ENCODE data around the gene CXXC1. TPM values are rescaled to one million over a fixed set of nuclear protein-coding genes. Genes with fewer than 3 reads are reported as not detected.

CXXC1 gene
- total RNA-seq, 2 experiments from 2014 or later: 54.4 to 97.4 TPM

GRCh38 chr18:50268022-50268747 is 19.3 kb downstream of the CXXC1 start:
- TF ChIP-seq CTCF (conservative IDR thresholded peaks at IDR 0.05; ENCODE audit: low read length) (peak; percentile 74), EZH2phosphoT487 (IDR thresholded peaks at IDR 0.05; ENCODE audit: borderline replicate concordance, low read depth, low read length) (no peak)
- ChIA-PET POLR2A (interaction anchor here (0.7 kb wide), 1 partner anchor 569 kb away, joined by 3 read pairs; no protein-coding TSS in a partner anchor), CTCF (ENCODE audit: unreplicated experiment) (no interaction called here)
- Histone ChIP-seq H3K4me1 (ENCODE audit: insufficient read depth, low read length, poor library complexity, severe bottlenecking) (peaks cover 25% of the 10 kb centered on the region), H3K4me3 (ENCODE audit: low read depth, low read length, poor library complexity, severe bottlenecking) (peak overlapping the region; percentile 50), H3K79me2 (ENCODE audit: insufficient read depth, low read depth, low read length) (no peaks in the 10 kb centered on the region), H3K36me3 (ENCODE audit: insufficient read depth, low read length) (peaks cover 39% of the 10 kb centered on the region), H3K4me2 (ENCODE audit: low read length) (peak overlapping the region; percentile 51), H3K9me3 (ENCODE audit: low read length) (no peaks in the 10 kb centered on the region), H4K20me1 (ENCODE audit: insufficient read depth, low read length) (no peaks in the 10 kb centered on the region), H3K27ac (ENCODE audit: low read depth, low read length, poor library complexity, severe bottlenecking) (no peak overlapping the region), H2AFZ (ENCODE audit: low read length) (peak overlapping the region; percentile 33; the same call in 1 of the 2 replicates), H3K9me2 (ENCODE audit: insufficient read depth, low read length) (no peaks in the 10 kb centered on the region)
- peak; percentile 75 for DNase-seq (ENCODE audit: low spot score)
- intact Hi-C loops (cut with micrococcal nuclease; ENCODE audit: unreplicated experiment): loop anchor here (5.0 kb wide), 2 partner anchors 89 to 104 kb away; no protein-coding TSS in a partner anchor
- no TSS peak for BruUV-seq (replicated peaks)

GRCh38 chr18:50266248-50266704 is 21.2 kb downstream of the CXXC1 start, which contains the start of gene CFAP53:
Gene CFAP53 (minus strand): TSS chr18:50266495. CDS start chr18:50266404, 91 bp downstream.
- Histone ChIP-seq H3K9me3 (ENCODE audit: low read length) (no peaks in the 10 kb centered on the region), H3K4me2 (ENCODE audit: low read length) (peak within 1 kb of the TSS; percentile 94), H3K9me2 (ENCODE audit: insufficient read depth, low read length) (no peaks in the 10 kb centered on the region), H3K27ac (ENCODE audit: low read depth, low read length, poor library complexity, severe bottlenecking) (no peak within 1 kb of the TSS), H2AFZ (ENCODE audit: low read length) (peak within 1 kb of the TSS; percentile 91), H3K79me2 (ENCODE audit: insufficient read depth, low read depth, low read length) (no peaks in the 10 kb centered on the region), H3K36me3 (ENCODE audit: insufficient read depth, low read length) (peaks cover 20% of the 10 kb centered on the region), H3K4me1 (ENCODE audit: insufficient read depth, low read length, poor library complexity, severe bottlenecking) (peaks cover 25% of the 10 kb centered on the region), H3K4me3 (ENCODE audit: low read depth, low read length, poor library complexity, severe bottlenecking) (peak within 1 kb of the TSS; percentile 67), H4K20me1 (ENCODE audit: insufficient read depth, low read length) (no peaks in the 10 kb centered on the region)
- no TSS peak for BruUV-seq (replicated peaks)
- intact Hi-C loops (cut with micrococcal nuclease; ENCODE audit: unreplicated experiment): loop anchor here (1.0 to 5.0 kb wide), 3 partner anchors 15 to 106 kb away; partner anchors contain the start of gene MBD1
- CTCF ChIA-PET (ENCODE audit: unreplicated experiment): no interaction called here
- DNase-seq (ENCODE audit: low spot score): peak; percentile 85
- POLR2A ChIA-PET: no interaction called here
- no peak for TF ChIP-seq EZH2phosphoT487 (IDR thresholded peaks at IDR 0.05; ENCODE audit: borderline replicate concordance, low read depth, low read length)

- H3K9me2 ChIP-seq (ENCODE audit: insufficient read depth, low read length): no peaks in the 10 kb centered on the region
- no peaks in the 10 kb centered on the region; the same call in 1 of the 2 replicates for H3K36me3 ChIP-seq (ENCODE audit: insufficient read depth, low read length)
- no peak overlapping the region for H3K27ac ChIP-seq (ENCODE audit: low read depth, low read length, poor library complexity, severe bottlenecking)
- no peak overlapping the region for H3K4me2 ChIP-seq (ENCODE audit: low read length)
- no peak overlapping the region for H2AFZ ChIP-seq (ENCODE audit: low read length)
- ChIA-PET CTCF (ENCODE audit: unreplicated experiment) (no interaction called here), POLR2A (interaction anchor here (0.5 kb wide), 1 partner anchor 57 kb away, joined by 3 read pairs; no protein-coding TSS in a partner anchor)
- peaks cover 21% of the 10 kb centered on the region for H3K4me1 ChIP-seq (ENCODE audit: insufficient read depth, low read length, poor library complexity, severe bottlenecking)
- DNase-seq (ENCODE audit: low spot score): no peak
- H3K9me3 ChIP-seq (ENCODE audit: low read length): no peaks in the 10 kb centered on the region
- BruUV-seq (replicated peaks): no TSS peak
- TF ChIP-seq EZH2phosphoT487 (IDR thresholded peaks at IDR 0.05; ENCODE audit: borderline replicate concordance, low read depth, low read length) (no peak), CTCF (conservative IDR thresholded peaks at IDR 0.05; ENCODE audit: low read length) (no peak)
- intact Hi-C loops (cut with micrococcal nuclease; ENCODE audit: unreplicated experiment): no loop called here
- H3K4me3 ChIP-seq (ENCODE audit: low read depth, low read length, poor library complexity, severe bottlenecking): no peak overlapping the region
- no peaks in the 10 kb centered on the region for H4K20me1 ChIP-seq (ENCODE audit: insufficient read depth, low read length)
- no peaks in the 10 kb centered on the region for H3K79me2 ChIP-seq (ENCODE audit: insufficient read depth, low read depth, low read length)
These were observed 24.5 kb downstream of the CXXC1 start for GRCh38 chr18:50262977-50263376.

All from OCI-LY7 (cell line).